Gastrocnemius medialis (tissue), 4 donors: ENCODE measurements around the gene PIN4. TPM values are rescaled to one million over a fixed set of nuclear protein-coding genes. Genes with fewer than 3 reads are reported as not detected.
"Not testable (repeated sequence)": the region's sequence is repeated elsewhere in the genome, so short reads cannot be mapped to it uniquely, and the experiment has no call there.

Experiments used
- ATAC-seq, 2 donors: fragments of 150-250 bp; one replicate each; pipeline ENCODE4 v1.9.1; 2016
- DNase-seq, 2 donors: peaks; one replicate each; pipeline ENCODE4 v3.0.0-alpha.2; 2019
- H3K27ac ChIP-seq, 4 donors: fragments of 200-600 bp; sonication (generic); 1 replicate in 1 of 4; 2 replicates in 3 of 4; pipeline ENCODE4 v1.5.1; 2016 to 2018; ENCODE audit warnings: mild to moderate bottlenecking in 2 of 4, moderate library complexity in 1 of 4
- H3K27me3 ChIP-seq, 3 donors: fragments of 200-600 bp; sonication (generic) in 2 of 3; 1 replicate in 1 of 3; 2 replicates in 2 of 3; pipeline versions ENCODE4 v1.5.1 to v1.6.0; 2016 to 2019; ENCODE audit warnings: mild to moderate bottlenecking in 1 of 3, moderate library complexity in 1 of 3
- H3K36me3 ChIP-seq, 2 donors: fragments of 200-600 bp; sonication (generic) in 1 of 2; one replicate each; pipeline ENCODE4 v1.5.1; 2017 to 2018
- H3K4me1 ChIP-seq, 2 donors: fragments of 200-600 bp; sonication (generic) in 1 of 2; one replicate each; pipeline ENCODE4 v1.5.1; 2016 to 2017; ENCODE audit warnings: mild to moderate bottlenecking in 2 of 2
- H3K4me3 ChIP-seq, 4 donors: fragments of 200-600 bp; sonication (generic) in 3 of 4; 1 replicate in 1 of 4; 2 replicates in 3 of 4; pipeline ENCODE4 v1.5.1; 2016 to 2019; ENCODE audit warnings: mild to moderate bottlenecking in 2 of 4
- H3K9me3 ChIP-seq, 3 donors: fragments of 200-600 bp; sonication (generic) in 2 of 3; 1 replicate in 1 of 3; 2 replicates in 2 of 3; pipeline ENCODE4 v1.5.1; 2016 to 2019
- POLR2A ChIP-seq, 2 donors: fragments of 450-650 bp; IDR thresholded peaks; one replicate each; pipeline ENCODE4 v1.6.1; 2017; ENCODE audit warnings: antibody characterized with exemption in 2 of 2, mild to moderate bottlenecking in 2 of 2, moderate library complexity in 2 of 2
- in situ Hi-C, 4 donors: fragments of 200-750 bp; cut with MboI; loops; one replicate each; pipeline versions ENCODE4 v1.15.0 to v1.8.0; 2017; ENCODE audit warnings: low sequenced_read_pairs in 4 of 4
- intact Hi-C: fragments of 100-400 bp; cut with DNase I; formaldehyde crosslinking; loops from one replicate; pipeline ENCODE4 v1.15.1; 2023; ENCODE audit warnings: low total_unique reads
- total RNA-seq, 4 donors: library from RNA; depleted of rRNA; stranded (reverse); fragments of >200 nt; gene quantifications; one replicate each; pipeline versions ENCODE4 v1.1.0 to v1.2.3, GENCODE V29; 2016
- TF ChIP-seq, protein P1 (sequence below), 5 experiments: fragments of 450-650 bp in 3 of 5; fragments of 200-600 bp in 2 of 5; sonication (generic) in 2 of 5; IDR thresholded peaks in 4 of 5; conservative IDR thresholded peaks in 1 of 5; 1 replicate in 4 of 5; 2 replicates in 1 of 5; pipeline ENCODE4 v1.5.1; 2016 to 2019; ENCODE audit warnings: antibody characterized with exemption in 5 of 5, mild to moderate bottlenecking in 3 of 5, moderate library complexity in 3 of 5

PIN4 gene
- total RNA-seq, 4 donors from 2014 or later: 4.7 to 11.2 (median 8.5) TPM

DNA sequence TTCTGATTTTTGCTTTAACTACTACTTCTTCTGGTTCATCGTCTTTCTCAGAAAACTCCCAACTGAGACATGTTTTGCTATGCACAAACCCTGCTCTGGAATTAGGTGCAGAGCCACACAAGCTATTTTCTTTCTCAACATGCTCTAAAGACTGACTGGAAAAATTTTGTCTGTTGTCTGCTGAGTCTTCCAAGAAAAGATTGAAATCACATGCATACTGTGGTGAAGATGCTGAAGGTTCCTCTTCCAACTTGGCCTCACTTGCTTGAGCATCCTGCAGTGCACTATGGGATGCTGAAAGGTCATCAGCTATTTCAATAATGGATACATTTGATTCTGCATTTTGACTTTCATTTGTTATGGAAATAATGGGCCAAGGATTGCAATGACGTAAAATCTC, 24.1 kb downstream of the PIN4 start:
- intact Hi-C loops (no loop called here), in situ Hi-C loops (no loop called here)
- Histone ChIP-seq H3K27ac (no peak overlapping the region), H3K4me1 (no peaks in the 10 kb centered on the region), H3K36me3 (no peaks in the 10 kb centered on the region), H3K4me3 (no peak overlapping the region), H3K9me3 (no peaks in the 10 kb centered on the region), H3K27me3 (no peaks in the 10 kb centered on the region)
- ATAC-seq (no peak), DNase-seq (no peak)
- TF ChIP-seq, protein P1, sequence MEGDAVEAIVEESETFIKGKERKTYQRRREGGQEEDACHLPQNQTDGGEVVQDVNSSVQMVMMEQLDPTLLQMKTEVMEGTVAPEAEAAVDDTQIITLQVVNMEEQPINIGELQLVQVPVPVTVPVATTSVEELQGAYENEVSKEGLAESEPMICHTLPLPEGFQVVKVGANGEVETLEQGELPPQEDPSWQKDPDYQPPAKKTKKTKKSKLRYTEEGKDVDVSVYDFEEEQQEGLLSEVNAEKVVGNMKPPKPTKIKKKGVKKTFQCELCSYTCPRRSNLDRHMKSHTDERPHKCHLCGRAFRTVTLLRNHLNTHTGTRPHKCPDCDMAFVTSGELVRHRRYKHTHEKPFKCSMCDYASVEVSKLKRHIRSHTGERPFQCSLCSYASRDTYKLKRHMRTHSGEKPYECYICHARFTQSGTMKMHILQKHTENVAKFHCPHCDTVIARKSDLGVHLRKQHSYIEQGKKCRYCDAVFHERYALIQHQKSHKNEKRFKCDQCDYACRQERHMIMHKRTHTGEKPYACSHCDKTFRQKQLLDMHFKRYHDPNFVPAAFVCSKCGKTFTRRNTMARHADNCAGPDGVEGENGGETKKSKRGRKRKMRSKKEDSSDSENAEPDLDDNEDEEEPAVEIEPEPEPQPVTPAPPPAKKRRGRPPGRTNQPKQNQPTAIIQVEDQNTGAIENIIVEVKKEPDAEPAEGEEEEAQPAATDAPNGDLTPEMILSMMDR (IDR thresholded peaks at IDR 0.05 in 4 of 5, conservative IDR thresholded peaks at IDR 0.05 in 1 of 5): no peak
- no peak for TF ChIP-seq POLR2A (IDR thresholded peaks at IDR 0.05)

DNA sequence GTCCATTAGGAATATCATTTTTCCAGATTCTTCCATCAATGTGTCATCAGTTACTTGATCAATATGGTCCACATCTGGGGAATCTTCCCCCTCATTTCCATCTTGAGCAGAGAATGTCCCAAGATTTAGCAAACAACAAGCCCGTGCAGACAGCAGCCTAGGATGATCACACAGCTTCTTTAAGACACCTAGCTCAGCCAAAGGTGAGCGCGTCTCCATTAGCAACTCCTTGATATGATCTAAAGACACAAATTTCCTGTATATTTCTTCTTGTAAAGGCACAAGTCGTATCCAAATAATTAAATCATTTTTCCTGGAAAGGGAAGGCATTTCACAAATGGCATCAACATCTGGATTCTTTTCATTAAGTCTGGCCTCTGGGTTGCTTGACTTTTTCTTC, 25.8 kb downstream of the PIN4 start:
- DNase-seq: no peak
- no peaks in the 10 kb centered on the region for H3K4me1 ChIP-seq
- no peaks in the 10 kb centered on the region for H3K36me3 ChIP-seq
- H3K27me3 ChIP-seq: no peaks in the 10 kb centered on the region
- intact Hi-C loops (no loop called here), in situ Hi-C loops (no loop called here)
- ATAC-seq: no peak
- H3K9me3 ChIP-seq: no peaks in the 10 kb centered on the region
- no peak overlapping the region for H3K4me3 ChIP-seq
- TF ChIP-seq, protein P1 (IDR thresholded peaks at IDR 0.05 in 4 of 5, conservative IDR thresholded peaks at IDR 0.05 in 1 of 5): no peak
- no peak for TF ChIP-seq POLR2A (IDR thresholded peaks at IDR 0.05)
- H3K27ac ChIP-seq: no peak overlapping the region

DNA sequence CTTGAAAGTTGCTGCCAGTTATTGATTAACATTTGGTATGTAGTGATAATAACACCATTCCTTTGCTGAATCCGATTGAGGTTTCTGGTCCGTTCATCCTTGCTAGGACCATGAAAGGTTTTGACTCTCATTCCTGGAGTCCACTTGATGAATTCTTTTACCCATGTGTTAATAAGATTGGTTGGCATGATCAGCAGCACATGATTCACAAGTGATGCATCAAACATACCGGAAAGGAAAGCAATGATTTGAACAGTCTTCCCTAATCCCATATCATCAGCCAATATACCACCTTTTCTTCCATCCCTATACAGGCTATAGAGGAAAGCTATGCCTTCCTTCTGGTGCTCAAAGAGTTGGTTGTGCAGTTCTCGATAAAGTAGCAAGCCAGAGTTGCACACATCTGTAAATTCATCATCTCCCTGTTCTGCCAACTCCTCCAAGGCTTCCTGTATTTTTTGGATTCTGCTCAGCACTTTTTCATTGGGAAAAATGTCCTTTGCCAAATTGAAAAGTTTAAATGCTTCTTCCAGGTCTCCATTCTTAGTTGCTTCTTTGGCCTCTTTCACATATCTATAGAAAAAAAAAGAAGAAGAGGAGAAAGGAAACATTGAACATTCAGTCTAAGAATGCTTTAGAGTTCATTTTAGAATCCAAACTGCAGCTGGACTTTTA, 26.7 kb downstream of the PIN4 start:
- no peak overlapping the region for H3K4me3 ChIP-seq
- TF ChIP-seq POLR2A (IDR thresholded peaks at IDR 0.05): no peak
- TF ChIP-seq, protein P1 (IDR thresholded peaks at IDR 0.05 in 4 of 5, conservative IDR thresholded peaks at IDR 0.05 in 1 of 5): no peak
- in situ Hi-C loops: no loop called here
- no peak overlapping the region for H3K27ac ChIP-seq
- H3K27me3 ChIP-seq: no peaks in the 10 kb centered on the region
- ATAC-seq (no peak), DNase-seq (no peak)
- H3K9me3 ChIP-seq: no peaks in the 10 kb centered on the region
- intact Hi-C loops: no loop called here
- no peaks in the 10 kb centered on the region for H3K4me1 ChIP-seq
- H3K36me3 ChIP-seq: no peaks in the 10 kb centered on the region

DNA sequence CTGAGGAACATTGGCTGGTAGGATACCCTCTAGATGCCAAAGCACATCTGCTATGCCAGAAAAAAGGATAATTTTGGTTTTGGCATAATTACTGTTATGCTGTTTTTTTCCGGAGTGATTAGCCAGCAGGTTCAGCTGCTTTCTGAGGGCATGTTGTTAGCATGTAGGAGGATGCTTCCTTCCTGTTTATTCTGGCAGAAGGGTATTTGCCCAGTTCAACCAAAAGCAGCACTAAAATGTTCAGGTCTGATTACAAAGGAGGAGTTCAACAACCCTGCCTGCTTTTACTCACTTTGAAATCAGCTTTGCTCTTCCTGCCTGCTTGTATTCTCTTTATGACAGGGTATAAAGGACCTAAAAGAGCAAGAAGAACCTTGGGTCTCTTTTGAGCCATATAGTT, 35.4 kb downstream of the PIN4 start:
- DNase-seq: no peak
- TF ChIP-seq, protein P1 (IDR thresholded peaks at IDR 0.05 in 4 of 5, conservative IDR thresholded peaks at IDR 0.05 in 1 of 5): no peak
- TF ChIP-seq POLR2A (IDR thresholded peaks at IDR 0.05): no peak
- Histone ChIP-seq H3K4me1 (no peaks in the 10 kb centered on the region), H3K36me3 (no peaks in the 10 kb centered on the region), H3K4me3 (no peak overlapping the region), H3K9me3 (no peaks in the 10 kb centered on the region), H3K27me3 (no peaks in the 10 kb centered on the region), H3K27ac (no peak overlapping the region)
- in situ Hi-C loops (no loop called here), intact Hi-C loops (no loop called here)
- no peak for ATAC-seq

DNA sequence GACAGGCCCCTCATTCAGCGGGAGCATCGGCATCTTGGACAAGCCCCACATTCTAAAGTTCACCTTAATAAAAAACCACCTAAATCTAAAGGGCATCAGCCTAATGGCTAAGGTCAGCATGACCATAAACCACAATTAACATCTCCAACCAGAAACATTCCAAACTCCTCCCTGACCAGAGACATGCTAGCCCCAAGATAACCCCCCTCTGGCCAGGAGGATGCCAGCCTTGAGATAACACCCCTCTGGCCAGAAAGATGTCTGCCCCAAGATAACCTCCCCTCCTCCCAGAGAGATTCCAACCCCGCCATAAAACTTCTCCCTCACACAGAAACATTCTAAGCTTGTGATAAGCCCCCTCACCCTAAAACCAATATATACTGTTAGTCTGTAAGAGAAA, 38.8 kb downstream of the PIN4 start:
- ATAC-seq, intact Hi-C loops, H3K4me3 ChIP-seq, H3K27me3 ChIP-seq, in situ Hi-C loops, H3K27ac ChIP-seq, H3K9me3 ChIP-seq, DNase-seq, H3K4me1 ChIP-seq, H3K36me3 ChIP-seq: not testable (repeated sequence)
